T-helper 2 cell treated with Interferon-gamma antibody and Interleukin-4, amounts not matched to agents 5 μg/mL and 100 μg/mL, for 36 hours (primary cell): ENCODE measurements around the gene NEK5.

Experiments
- DNase-seq: peaks from one replicate; pipeline ENCODE4 v3.0.0; 2021; ENCODE audit warnings: low spot score
- H3K27ac Mint-ChIP-seq: one replicate; pipeline ENCODE4 v1.8.0; 2021; ENCODE audit warnings: mild to moderate bottlenecking, mixed read lengths
- H3K27me3 Mint-ChIP-seq: one replicate; pipeline ENCODE4 v1.8.0; 2021; ENCODE audit warnings: low read depth, mixed read lengths
- H3K36me3 Mint-ChIP-seq: one replicate; pipeline ENCODE4 v1.8.0; 2021; ENCODE audit warnings: low read depth, mixed read lengths
- H3K4me1 Mint-ChIP-seq: one replicate; pipeline ENCODE4 v1.8.0; 2021; ENCODE audit warnings: low read depth, mixed read lengths
- H3K4me3 Mint-ChIP-seq: one replicate; pipeline ENCODE4 v1.8.0; 2022; ENCODE audit warnings: mild to moderate bottlenecking, moderate library complexity, mixed read lengths
- H3K9me3 Mint-ChIP-seq: one replicate; pipeline ENCODE4 v1.8.0; 2021; ENCODE audit warnings: mixed read lengths

The NEK5 gene

GRCh38 chr13:52160506-52160905 is 31.6 kb upstream of the NEK5 start:
- no peak overlapping the region for H3K27ac Mint-ChIP-seq
- H3K9me3 Mint-ChIP-seq, result no peaks in the 10 kb centered on the region
- H3K36me3 Mint-ChIP-seq, result peaks cover 7% of the 10 kb centered on the region
- no peak for DNase-seq
- H3K4me1 Mint-ChIP-seq, result peaks cover 54% of the 10 kb centered on the region
- peaks cover 4% of the 10 kb centered on the region for H3K27me3 Mint-ChIP-seq
- H3K4me3 Mint-ChIP-seq, result peak overlapping the region; percentile 19

- Mint-ChIP-seq H3K4me3 (peak overlapping the region; percentile 80), H3K9me3 (no peaks in the 10 kb centered on the region), H3K36me3 (peaks cover 5% of the 10 kb centered on the region), H3K27me3 (peaks cover 4% of the 10 kb centered on the region), H3K27ac (peak overlapping the region; percentile 76), H3K4me1 (peaks cover 54% of the 10 kb centered on the region)
- DNase-seq, result no peak
Measured at GRCh38 chr13:52160053-52160452, 31.2 kb upstream of the NEK5 start.

GRCh38 chr13:52159159-52159982 is 30.5 kb upstream of the NEK5 start, which contains the start of gene NEK3:
TSS of gene NEK3 (minus strand) at chr13:52159597. CDS start at chr13:52156191, 3,406 bp downstream.
- Mint-ChIP-seq H3K9me3 (no peaks in the 10 kb centered on the region), H3K4me3 (peak within 1 kb of the TSS; percentile 83), H3K36me3 (peaks cover 5% of the 10 kb centered on the region), H3K27me3 (peaks cover 4% of the 10 kb centered on the region), H3K27ac (peak within 1 kb of the TSS; percentile 88), H3K4me1 (peaks cover 54% of the 10 kb centered on the region)
- peak; percentile 52 for DNase-seq

GRCh38 chr13:52158629-52159158 is 29.8 kb upstream of the NEK5 start:
- Mint-ChIP-seq H3K4me1 (peaks cover 53% of the 10 kb centered on the region), H3K9me3 (no peaks in the 10 kb centered on the region), H3K36me3 (peaks cover 5% of the 10 kb centered on the region), H3K4me3 (peak overlapping the region; percentile 83), H3K27me3 (peaks cover 4% of the 10 kb centered on the region), H3K27ac (peak overlapping the region; percentile 88)
- no peak for DNase-seq

GRCh38 chr13:52156724-52157261 is 27.9 kb upstream of the NEK5 start:
- Mint-ChIP-seq H3K4me3 (peak overlapping the region; percentile 43), H3K36me3 (peaks cover 5% of the 10 kb centered on the region), H3K27ac (peak overlapping the region; percentile 22), H3K9me3 (no peaks in the 10 kb centered on the region), H3K4me1 (peaks cover 37% of the 10 kb centered on the region), H3K27me3 (peaks cover 4% of the 10 kb centered on the region)
- no peak for DNase-seq

- Mint-ChIP-seq H3K4me1 (peaks cover 30% of the 10 kb centered on the region), H3K27me3 (peaks cover 4% of the 10 kb centered on the region), H3K27ac (no peak overlapping the region), H3K9me3 (no peaks in the 10 kb centered on the region), H3K4me3 (no peak overlapping the region), H3K36me3 (peaks cover 5% of the 10 kb centered on the region)
- DNase-seq, result no peak
Measured at GRCh38 chr13:52155177-52155576, 26.3 kb upstream of the NEK5 start.

GRCh38 chr13:52147225-52147624 is 18.4 kb upstream of the NEK5 start:
- H3K27me3 Mint-ChIP-seq, result no peaks in the 10 kb centered on the region
- no peak overlapping the region for H3K27ac Mint-ChIP-seq
- no peak overlapping the region for H3K4me3 Mint-ChIP-seq
- no peaks in the 10 kb centered on the region for H3K9me3 Mint-ChIP-seq
- DNase-seq, result no peak
- H3K36me3 Mint-ChIP-seq, result peaks cover 6% of the 10 kb centered on the region
- H3K4me1 Mint-ChIP-seq, result no peaks in the 10 kb centered on the region

GRCh38 chr13:52141299-52141698 is 12.4 kb upstream of the NEK5 start:
- Mint-ChIP-seq H3K27me3 (no peaks in the 10 kb centered on the region), H3K4me1 (no peaks in the 10 kb centered on the region), H3K9me3 (no peaks in the 10 kb centered on the region), H3K36me3 (peaks cover 5% of the 10 kb centered on the region), H3K4me3 (no peak overlapping the region), H3K27ac (no peak overlapping the region)
- no peak for DNase-seq

GRCh38 chr13:52137489-52137888 is 8.6 kb upstream of the NEK5 start:
- Mint-ChIP-seq H3K4me3 (no peak overlapping the region), H3K36me3 (peaks cover 9% of the 10 kb centered on the region), H3K4me1 (no peaks in the 10 kb centered on the region), H3K9me3 (no peaks in the 10 kb centered on the region), H3K27me3 (no peaks in the 10 kb centered on the region), H3K27ac (no peak overlapping the region)
- DNase-seq, result no peak

- no peak for DNase-seq
- H3K4me3 Mint-ChIP-seq, result no peak overlapping the region
- no peaks in the 10 kb centered on the region for H3K9me3 Mint-ChIP-seq
- H3K4me1 Mint-ChIP-seq, result no peaks in the 10 kb centered on the region
- H3K27me3 Mint-ChIP-seq, result no peaks in the 10 kb centered on the region
- H3K27ac Mint-ChIP-seq, result no peak overlapping the region
- H3K36me3 Mint-ChIP-seq, result peaks cover 9% of the 10 kb centered on the region
Measured at GRCh38 chr13:52136763-52137162, 7.9 kb upstream of the NEK5 start.

- Mint-ChIP-seq H3K9me3 (no peaks in the 10 kb centered on the region), H3K27ac (no peak overlapping the region), H3K36me3 (peaks cover 10% of the 10 kb centered on the region), H3K4me3 (no peak overlapping the region), H3K4me1 (peaks cover 15% of the 10 kb centered on the region), H3K27me3 (peaks cover 16% of the 10 kb centered on the region)
- no peak for DNase-seq
Measured at GRCh38 chr13:52130641-52131040, 1.8 kb upstream of the NEK5 start.

GRCh38 chr13:52127783-52128702 is 830 bp downstream of the NEK5 start:
- Mint-ChIP-seq H3K4me1 (peaks cover 15% of the 10 kb centered on the region), H3K27me3 (peaks cover 26% of the 10 kb centered on the region), H3K36me3 (peaks cover 9% of the 10 kb centered on the region), H3K4me3 (peak overlapping the region; percentile 89), H3K9me3 (no peaks in the 10 kb centered on the region), H3K27ac (peak overlapping the region; percentile 56)
- peak; percentile 38 for DNase-seq

GRCh38 chr13:52127378-52127777 is 1.5 kb downstream of the NEK5 start:
- Mint-ChIP-seq H3K36me3 (peaks cover 7% of the 10 kb centered on the region), H3K27ac (no peak overlapping the region), H3K9me3 (no peaks in the 10 kb centered on the region), H3K4me3 (no peak overlapping the region), H3K4me1 (peaks cover 15% of the 10 kb centered on the region), H3K27me3 (peaks cover 29% of the 10 kb centered on the region)
- no peak for DNase-seq
